HepG2 (cell line): ENCODE data around the gene PLBD2. TPM values are rescaled to one million over a fixed set of nuclear protein-coding genes. Genes with fewer than 3 reads are reported as not detected.
A peak's percentile ranks its signal among the peaks of the same experiment; 100 is the strongest.

Source experiments
- ATAC-seq: fragments of 200-7000 bp; cut with Tn5 transposase; 3 replicates; pipeline ENCODE4 v1.9.1; 2020; ENCODE audit warnings: mild to moderate bottlenecking, moderate library complexity
- BruUV-seq: library from RNA; stranded (reverse); fragments of 400-500 nt; replicated peaks from 2 replicates; lab custom pipeline; 2021; lab: Mats Ljungman, UMichigan
- CTCF ChIA-PET: fragments of 300-600 bp; formaldehyde crosslinking; extraction: SDS; loops from one replicate; lab custom pipeline; 2021; ENCODE audit warnings: low total read pairs, inconsistent platforms, low intra/inter-chr PET ratio; lab: Yijun Ruan, JAX
- POLR2A ChIA-PET: fragments of 350-600 bp; sonication (Branson Sonifier 250); formaldehyde crosslinking; loops from one replicate; lab custom pipeline; 2020; ENCODE audit warnings: antibody characterized with exemption, inconsistent platforms; lab: Yijun Ruan, JAX
- DNase-seq: peaks from one replicate; pipeline ENCODE4 v3.0.0-alpha.2; 2015; ENCODE audit warnings: low spot score
- FAIRE-seq: peaks from 3 replicates; lab custom pipeline; 2011; peaks lifted over from hg19 to GRCh38; lab: Jason Lieb, UNC
- H2AFZ ChIP-seq: one replicate; pipeline ENCODE4 v1.6.1; 2011; ENCODE audit warnings: low read length, inconsistent platforms
- H3K27ac ChIP-seq: fragments of 300-600 bp; 3 replicates; pipeline ENCODE4 v1.8.0; 2011; ENCODE audit warnings: mixed run types, mild to moderate bottlenecking, mixed read lengths, low read length, inconsistent platforms; ENCODE audit not compliant: insufficient read depth; ENCODE audit errors: extremely low read length
- H3K27me3 ChIP-seq, 2 experiments: fragments of 200-600 bp in 1 of 2; 2 replicates in 1 of 2; 3 replicates in 1 of 2; pipeline versions ENCODE4 v1.6.0 to v1.8.0; 2011; ENCODE audit warnings: low read length in 2 of 2, mild to moderate bottlenecking in 2 of 2, moderate library complexity in 2 of 2, inconsistent platforms in 1 of 2; ENCODE audit not compliant: insufficient read depth in 2 of 2, control insufficient read depth in 1 of 2
- H3K36me3 ChIP-seq, 2 experiments: fragments of 200-600 bp in 1 of 2; replicated peaks in 1 of 2; 2 replicates in 1 of 2; 3 replicates in 1 of 2; pipeline versions ENCODE4 v1.5.1 to v1.8.0; 2011; ENCODE audit warnings: low read length in 2 of 2, inconsistent platforms in 1 of 2; ENCODE audit not compliant: insufficient read depth in 2 of 2, control insufficient read depth in 1 of 2
- H3K4me1 ChIP-seq: 2 replicates; pipeline ENCODE4 v1.5.1; 2012; ENCODE audit warnings: low read length, inconsistent platforms; ENCODE audit not compliant: insufficient read depth
- H3K4me2 ChIP-seq: 2 replicates; pipeline ENCODE4 v1.6.0; 2011; ENCODE audit warnings: low read depth, low read length, inconsistent platforms
- H3K4me3 ChIP-seq, 3 experiments: fragments of 200-600 bp in 1 of 3; sonication (generic), shearing (Covaris generic) in 1 of 3; replicated peaks in 1 of 3; 2 replicates each; pipeline ENCODE4 v1.5.1; 2011 to 2016; ENCODE audit warnings: low read length in 3 of 3, inconsistent platforms in 2 of 3, low read depth in 2 of 3, mild to moderate bottlenecking in 2 of 3, control low read depth in 1 of 3, mixed read lengths in 1 of 3; ENCODE audit not compliant: insufficient read depth in 1 of 3
- H3K79me2 ChIP-seq: one replicate; pipeline ENCODE4 v1.6.1; 2011; ENCODE audit warnings: low read length, inconsistent platforms; ENCODE audit not compliant: insufficient read depth
- H3K9ac ChIP-seq: 2 replicates; pipeline ENCODE4 v1.6.0; 2011; ENCODE audit warnings: mild to moderate bottlenecking, low read depth, low read length, inconsistent platforms; ENCODE audit not compliant: insufficient read depth
- H3K9me3 ChIP-seq: 2 replicates; pipeline ENCODE4 v1.5.1; 2012; ENCODE audit warnings: mild to moderate bottlenecking, low read length
- H4K20me1 ChIP-seq: 2 replicates; pipeline ENCODE4 v1.6.0; 2011; ENCODE audit warnings: inconsistent platforms, mild to moderate bottlenecking, low read length, moderate library complexity; ENCODE audit not compliant: insufficient read depth
- AKAP8 ChIP-seq: sonication (generic); formaldehyde crosslinking; IDR thresholded peaks from 2 replicates; pipeline ENCODE4 v1.5.1; 2020; ENCODE audit warnings: mild to moderate bottlenecking, missing genetic modification reagents
- CTCF ChIP-seq: sonication (generic); formaldehyde crosslinking; IDR thresholded peaks from 2 replicates; pipeline ENCODE4 v1.5.0; 2020; ENCODE audit warnings: mild to moderate bottlenecking, missing genetic modification reagents, moderate library complexity
- LBX2 ChIP-seq: sonication (generic); formaldehyde crosslinking; IDR thresholded peaks from 2 replicates; pipeline ENCODE4 v1.5.0; 2020; ENCODE audit warnings: missing genetic modification reagents, mild to moderate bottlenecking, borderline replicate concordance
- MED8 ChIP-seq: sonication (generic); formaldehyde crosslinking; IDR thresholded peaks from 2 replicates; pipeline ENCODE4 v1.8.1; 2023; ENCODE audit warnings: mild to moderate bottlenecking, missing genetic modification reagents; ENCODE audit not compliant: insufficient replicate concordance
- SMC3 ChIP-seq: IDR thresholded peaks from 2 replicates; pipeline ENCODE4 v1.6.1; 2011; ENCODE audit warnings: low read length, improper control_type of control experiment
- TBP ChIP-seq: sonication (generic); formaldehyde crosslinking; IDR thresholded peaks from 2 replicates; pipeline ENCODE4 v1.5.0; 2020; ENCODE audit warnings: missing genetic modification reagents
- THAP11 ChIP-seq: IDR thresholded peaks from 2 replicates; pipeline ENCODE4 v1.6.1; 2016; ENCODE audit warnings: missing biosample characterization, missing genetic modification reagents
- ZBTB21 ChIP-seq: sonication (generic); formaldehyde crosslinking; IDR thresholded peaks from 2 replicates; pipeline ENCODE4 v1.4.0; 2020; ENCODE audit warnings: missing genetic modification reagents
- ZNF543 ChIP-seq: sonication (generic); formaldehyde crosslinking; IDR thresholded peaks from 2 replicates; pipeline ENCODE4 v1.4.0; 2020; ENCODE audit warnings: mild to moderate bottlenecking, missing genetic modification reagents
- ZNF768 ChIP-seq: sonication (generic); formaldehyde crosslinking; IDR thresholded peaks from 2 replicates; pipeline ENCODE4 v1.4.0; 2020; ENCODE audit warnings: missing genetic modification reagents
- WGBS: methylation state at CpG from one replicate; pipeline ENCODE4 v1.1.6; 2017; ENCODE audit warnings: low lambda C conversion rate; 5-methylcytosine and 5-hydroxymethylcytosine counted together
- in situ Hi-C: cut with HindIII; loops from 2 replicates; pipeline ENCODE4 v1.10.0; 2017; ENCODE audit warnings: low pct_unique_long_range_greater_than_20kb; ENCODE audit not compliant: extremely low pct_ligation_motif_present
- intact Hi-C: fragments of 100-400 bp; cut with micrococcal nuclease; formaldehyde crosslinking; loops from one replicate; pipeline ENCODE4 v1.10.0; 2022; ENCODE audit not compliant: unreplicated experiment
- polyA plus RNA-seq, 8 experiments: library from polyadenylated mRNA; depleted of rRNA in 3 of 8; stranded (reverse) in 7 of 8; unstranded in 1 of 8; fragments of >200 nt; fragmentation: Illumina TruSeq in 4 of 8; extraction: Trizol in 4 of 8; gene quantifications; 2 replicates each; pipeline versions ENCODE4 v1.2.1 to v1.2.3, GENCODE V29; 2011 to 2016; ENCODE audit warnings: low read depth in 4 of 8, missing spikeins in 1 of 8, mixed read lengths in 1 of 8; ENCODE audit not compliant: insufficient read depth in 1 of 8
- total RNA-seq, 5 experiments: library from RNA; depleted of rRNA; stranded (reverse); fragments of >200 nt; fragmentation: Illumina TruSeq; extraction: Trizol; gene quantifications; 2 replicates each; pipeline ENCODE4 v1.2.3, GENCODE V29; 2016; ENCODE audit warnings: low read depth in 1 of 5
- TF ChIP-seq, protein P1 (sequence below): sonication (generic); formaldehyde crosslinking; IDR thresholded peaks from 2 replicates; pipeline ENCODE4 v1.5.1; 2020; ENCODE audit warnings: mild to moderate bottlenecking, missing genetic modification reagents, borderline replicate concordance
- TF ChIP-seq, protein P2 (sequence below): conservative IDR thresholded peaks from 2 replicates; pipeline ENCODE4 v1.6.1; 2018; ENCODE audit warnings: missing genetic modification reagents

The PLBD2 gene
- total and polyA plus RNA-seq, 2 of the 13 experiments (the other 11 are each of a cell fraction or from before 2014, with no cell fraction given), result 6.7 to 8.5 TPM

DNA sequence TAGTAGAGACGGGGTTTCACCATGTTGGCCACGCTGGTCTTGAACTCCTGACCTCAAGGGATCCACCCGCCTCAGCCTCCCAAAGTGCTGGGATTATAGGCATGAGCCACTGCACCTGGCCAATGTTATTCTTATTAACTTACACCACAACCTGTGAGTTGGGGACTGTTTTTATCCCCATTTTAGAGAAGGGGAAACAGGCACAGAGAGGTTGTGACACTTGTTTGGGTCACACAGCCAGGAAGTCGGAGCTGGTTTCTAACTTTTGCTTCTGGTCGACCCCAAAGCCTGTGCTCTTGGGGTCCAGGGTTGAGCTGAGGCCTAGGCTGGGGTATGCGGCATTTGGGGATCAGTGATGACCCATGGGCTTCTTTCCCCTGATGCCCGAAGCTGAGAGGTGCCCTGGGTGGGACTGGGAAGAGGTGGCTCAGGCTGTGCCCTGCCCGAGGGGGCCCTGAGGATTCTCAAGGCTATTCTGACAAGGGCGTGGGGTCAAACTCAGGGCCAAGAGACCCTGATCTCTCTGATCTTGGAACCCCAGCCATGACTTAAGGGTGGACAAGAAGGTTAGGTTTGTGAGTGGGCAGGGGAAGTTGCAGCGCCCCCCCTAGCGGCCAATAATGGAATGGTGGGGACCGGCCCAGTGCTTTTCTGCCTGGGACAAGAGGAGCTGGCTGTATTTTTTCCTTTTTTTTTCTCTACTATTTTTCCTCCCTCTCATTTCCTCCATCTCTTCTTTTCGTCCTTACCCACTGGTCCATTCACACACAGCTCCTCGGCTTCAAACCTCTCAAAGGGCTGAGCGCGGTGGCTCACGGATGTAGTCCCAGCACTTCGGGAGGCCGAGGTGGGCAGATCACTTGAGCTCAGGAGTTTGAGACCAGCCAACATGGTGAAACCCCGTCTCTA lies 66.8 kb downstream of the PLBD2 start (continued):
- TF ChIP-seq ZNF768 (CRISPR knock-in tag), result peak; percentile 99
- TF ChIP-seq TBP (CRISPR knock-in tag), result no peak
- TF ChIP-seq CTCF (CRISPR knock-in tag), result peak; percentile 80
- TF ChIP-seq SMC3, result peak; percentile 67
- TF ChIP-seq, all 625 proteins: peak for 12

- Histone ChIP-seq H3K9ac (no peak overlapping the region), H2AFZ (no peak overlapping the region), H3K36me3 (no peaks in the 10 kb centered on the region), H3K4me3 (no peak overlapping the region), H3K4me2 (no peak overlapping the region), H3K4me1 (peaks cover 21% of the 10 kb centered on the region), H3K27ac (no peak overlapping the region), H3K27me3 (no peaks in the 10 kb centered on the region), H3K79me2 (no peaks in the 10 kb centered on the region), H4K20me1 (no peaks in the 10 kb centered on the region), H3K9me3 (no peaks in the 10 kb centered on the region)
- intact Hi-C loops, result loop anchor here (1.0 to 10.0 kb wide), 3 partner anchors 114 to 231 kb away; partner anchors contain the start of gene TPCN1
- ChIA-PET POLR2A (interaction anchor here (0.5 to 0.6 kb wide), 2 partner anchors 91 to 205 kb away, joined by 3 to 4 read pairs; partner anchors contain the start of gene TPCN1), CTCF (interaction anchor here (1.8 to 2.0 kb wide), 2 partner anchors 113 to 229 kb away, joined by 6 to 18 read pairs; no protein-coding TSS in a partner anchor)
- TF ChIP-seq MED8 (CRISPR knock-in tag) (no peak), AKAP8 (no peak), THAP11 (CRISPR knock-in tag) (no peak), ZNF543 (CRISPR knock-in tag) (no peak), ZBTB21 (CRISPR knock-in tag) (no peak), LBX2 (CRISPR knock-in tag) (no peak)
- TF ChIP-seq, protein P1, sequence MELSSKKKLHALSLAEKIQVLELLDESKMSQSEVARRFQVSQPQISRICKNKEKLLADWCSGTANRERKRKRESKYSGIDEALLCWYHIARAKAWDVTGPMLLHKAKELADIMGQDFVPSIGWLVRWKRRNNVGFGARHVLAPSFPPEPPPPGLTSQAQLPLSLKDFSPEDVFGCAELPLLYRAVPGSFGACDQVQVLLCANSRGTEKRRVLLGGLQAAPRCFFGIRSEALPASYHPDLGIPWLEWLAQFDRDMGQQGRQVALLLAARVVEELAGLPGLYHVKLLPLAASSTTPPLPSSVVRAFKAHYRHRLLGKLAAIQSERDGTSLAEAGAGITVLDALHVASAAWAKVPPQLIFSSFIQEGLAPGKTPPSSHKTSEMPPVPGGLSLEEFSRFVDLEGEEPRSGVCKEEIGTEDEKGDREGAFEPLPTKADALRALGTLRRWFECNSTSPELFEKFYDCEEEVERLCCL (CRISPR knock-in tag), result no peak
- TF ChIP-seq, protein P2, sequence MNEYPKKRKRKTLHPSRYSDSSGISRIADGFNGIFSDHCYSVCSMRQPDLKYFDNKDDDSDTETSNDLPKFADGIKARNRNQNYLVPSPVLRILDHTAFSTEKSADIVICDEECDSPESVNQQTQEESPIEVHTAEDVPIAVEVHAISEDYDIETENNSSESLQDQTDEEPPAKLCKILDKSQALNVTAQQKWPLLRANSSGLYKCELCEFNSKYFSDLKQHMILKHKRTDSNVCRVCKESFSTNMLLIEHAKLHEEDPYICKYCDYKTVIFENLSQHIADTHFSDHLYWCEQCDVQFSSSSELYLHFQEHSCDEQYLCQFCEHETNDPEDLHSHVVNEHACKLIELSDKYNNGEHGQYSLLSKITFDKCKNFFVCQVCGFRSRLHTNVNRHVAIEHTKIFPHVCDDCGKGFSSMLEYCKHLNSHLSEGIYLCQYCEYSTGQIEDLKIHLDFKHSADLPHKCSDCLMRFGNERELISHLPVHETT, result no peak
- 66% methylated on average over 11 of the region's 11 CpGs for WGBS
- FAIRE-seq (no peak), ATAC-seq (no peak), DNase-seq (no peak)
- in situ Hi-C loops, result loop anchor here (5.0 kb wide), 1 partner anchor 119 kb away; no protein-coding TSS in a partner anchor
- no TSS peak for BruUV-seq
Measured at GRCh38 chr12:113425960-113426453, 67.6 kb downstream of the PLBD2 start.
